IMR-90 (cell line): ENCODE results near the gene KDM2A. TPM values are rescaled to one million over a fixed set of nuclear protein-coding genes. Genes with fewer than 3 reads are reported as not detected.

Experiments
- ATAC-seq: fragments of 200-7000 bp; cut with Tn5 transposase; 2 replicates; pipeline ENCODE4 v1.9.1; 2020; ENCODE audit warnings: low read depth, mild to moderate bottlenecking, moderate library complexity
- BruUV-seq: library from RNA; stranded (reverse); fragments of 400-500 nt; replicated peaks from 2 replicates; lab custom pipeline; 2021; lab: Mats Ljungman, UMichigan
- CTCF ChIA-PET: fragments of 300-600 bp; formaldehyde crosslinking; extraction: SDS; loops from one replicate; lab custom pipeline; 2021; ENCODE audit warnings: antibody characterized with exemption; lab: Yijun Ruan, JAX
- POLR2A ChIA-PET: fragments of 300-600 bp; sonication (Branson Sonifier 250); formaldehyde crosslinking; loops from one replicate; lab custom pipeline; 2022; ENCODE audit warnings: antibody characterized with exemption; ENCODE audit not compliant: unreplicated experiment; lab: Charles Lee
- DNase-seq: peaks from one replicate; pipeline ENCODE4 v3.0.0; 2013
- H2AFZ ChIP-seq: replicated peaks from 2 replicates; pipeline ENCODE3; 2013; ENCODE audit warnings: low read length, mild to moderate bottlenecking; ENCODE audit not compliant: poor library complexity
- H2AK5ac ChIP-seq: 2 replicates; pipeline ENCODE4 v1.6.1; 2013; ENCODE audit warnings: low read depth, low read length, inconsistent platforms
- H2AK9ac ChIP-seq: replicated peaks from 2 replicates; pipeline ENCODE3; 2013; ENCODE audit warnings: mild to moderate bottlenecking, low read depth, low read length, moderate library complexity; ENCODE audit not compliant: poor library complexity
- H2BK120ac ChIP-seq: 2 replicates; pipeline ENCODE4 v1.6.1; 2013; ENCODE audit warnings: low read depth, low read length, inconsistent platforms
- H2BK15ac ChIP-seq: 3 replicates; pipeline ENCODE4 v1.6.1; 2013; ENCODE audit warnings: low read depth, low read length, inconsistent platforms
- H2BK20ac ChIP-seq: 2 replicates; pipeline ENCODE4 v1.6.1; 2013; ENCODE audit warnings: low read depth, mild to moderate bottlenecking, inconsistent platforms, low read length, moderate library complexity
- H2BK5ac ChIP-seq: 2 replicates; pipeline ENCODE4 v1.6.1; 2013; ENCODE audit warnings: mild to moderate bottlenecking, low read depth, low read length, inconsistent platforms; ENCODE audit not compliant: poor library complexity, severe bottlenecking
- H3K14ac ChIP-seq: replicated peaks from 2 replicates; pipeline ENCODE4 v1.6.1; 2013; ENCODE audit warnings: low read depth, low read length, inconsistent platforms
- H3K18ac ChIP-seq: 2 replicates; pipeline ENCODE4 v1.6.1; 2013; ENCODE audit warnings: low read depth, low read length, control low read depth
- H3K23ac ChIP-seq: 2 replicates; pipeline ENCODE4 v1.6.1; 2013; ENCODE audit warnings: low read depth, low read length, inconsistent platforms
- H3K27ac ChIP-seq: 2 replicates; pipeline ENCODE4 v1.5.1; 2013; ENCODE audit warnings: mild to moderate bottlenecking, control low read depth, low read length; ENCODE audit not compliant: insufficient read depth
- H3K27me3 ChIP-seq: 2 replicates; pipeline ENCODE4 v1.6.1; 2013; ENCODE audit warnings: low read length; ENCODE audit not compliant: control insufficient read depth, insufficient read depth
- H3K36me3 ChIP-seq: 2 replicates; pipeline ENCODE4 v1.6.1; 2013; ENCODE audit warnings: low read length, mixed read lengths; ENCODE audit not compliant: control insufficient read depth, insufficient read depth
- H3K4ac ChIP-seq: 2 replicates; pipeline ENCODE4 v1.6.1; 2013; ENCODE audit warnings: low read depth, low read length, inconsistent platforms
- H3K4me1 ChIP-seq: 2 replicates; pipeline ENCODE4 v1.6.1; 2013; ENCODE audit warnings: low read length, mixed read lengths; ENCODE audit not compliant: control insufficient read depth, insufficient read depth
- H3K4me2 ChIP-seq: 2 replicates; pipeline ENCODE4 v1.6.1; 2013; ENCODE audit warnings: low read depth, mild to moderate bottlenecking, control low read depth, low read length, moderate library complexity
- H3K4me3 ChIP-seq: 2 replicates; pipeline ENCODE4 v1.5.1; 2013; ENCODE audit warnings: low read depth, mild to moderate bottlenecking, control low read depth, low read length, moderate library complexity; ENCODE audit not compliant: insufficient read depth
- H3K56ac ChIP-seq: 2 replicates; pipeline ENCODE4 v1.6.1; 2013; ENCODE audit warnings: low read length, inconsistent platforms; ENCODE audit not compliant: insufficient read depth; ENCODE audit errors: extremely low read depth
- H3K79me1 ChIP-seq, 2 experiments: 2 replicates each; pipeline ENCODE4 v1.6.1; 2013; ENCODE audit warnings: low read length in 2 of 2, inconsistent platforms in 1 of 2, low read depth in 1 of 2
- H3K9ac ChIP-seq: 2 replicates; pipeline ENCODE4 v1.6.1; 2013; ENCODE audit warnings: low read depth, low read length, control low read depth
- H3K9me1 ChIP-seq: 2 replicates; pipeline ENCODE4 v1.6.1; 2013; ENCODE audit warnings: low read length, inconsistent platforms; ENCODE audit not compliant: insufficient read depth
- H3K9me3 ChIP-seq: 2 replicates; pipeline ENCODE4 v1.6.1; 2013; ENCODE audit warnings: low read length; ENCODE audit not compliant: control insufficient read depth, insufficient read depth
- H4K20me1 ChIP-seq: 2 replicates; pipeline ENCODE4 v1.6.1; 2013; ENCODE audit warnings: low read length, inconsistent platforms; ENCODE audit not compliant: insufficient read depth
- H4K5ac ChIP-seq: 2 replicates; pipeline ENCODE4 v1.6.1; 2013; ENCODE audit warnings: mild to moderate bottlenecking, low read depth, low read length, control low read depth
- H4K8ac ChIP-seq, 2 experiments: 2 replicates each; pipeline ENCODE4 v1.6.1; 2013; ENCODE audit warnings: low read depth in 2 of 2, low read length in 2 of 2, control low read depth in 1 of 2, inconsistent platforms in 1 of 2
- H4K91ac ChIP-seq: 2 replicates; pipeline ENCODE4 v1.6.1; 2013; ENCODE audit warnings: low read depth, low read length, inconsistent platforms; ENCODE audit not compliant: insufficient read depth
- CEBPB ChIP-seq: IDR thresholded peaks from 2 replicates; pipeline ENCODE4 v1.6.1; 2012; ENCODE audit warnings: low read depth, low read length, improper control_type of control experiment
- CTCF ChIP-seq: conservative IDR thresholded peaks from 2 replicates; pipeline ENCODE4 v1.5.1; 2012; ENCODE audit warnings: mild to moderate bottlenecking, low read depth, low read length, improper control_type of control experiment
- WGBS, 2 experiments: methylation state at CpG; one replicate each; pipeline versions ENCODE4 v1.1.5 to v1.1.7; 2013; ENCODE audit warnings: missing lambda C conversion rate in 2 of 2; ENCODE audit not compliant: insufficient read length in 1 of 2; ENCODE audit errors: extremely low coverage in 2 of 2; 5-methylcytosine and 5-hydroxymethylcytosine counted together
- dilution Hi-C: fragments of 300-500 bp; cut with HindIII; formaldehyde crosslinking; loops from one replicate; pipeline ENCODE4 v1.14.3; 2018; ENCODE audit warnings: low sequenced_read_pairs; ENCODE audit not compliant: unreplicated experiment
- in situ Hi-C: fragments of 300-500 bp; cut with MboI; formaldehyde crosslinking; loops from 3 replicates; pipeline ENCODE4 v1.14.3; 2019; ENCODE audit warnings: low sequenced_read_pairs, inconsistent platforms, mixed read lengths
- intact Hi-C: fragments of 100-400 bp; cut with micrococcal nuclease; formaldehyde crosslinking; loops from 2 replicates; pipeline ENCODE4 v1.10.0; 2022
- polyA plus RNA-seq, 3 experiments: library from polyadenylated mRNA; depleted of rRNA; stranded (reverse); fragments of >200 nt; gene quantifications; 2 replicates each; pipeline ENCODE4 v1.2.3, GENCODE V29; 2012; ENCODE audit warnings: low replicate concordance in 1 of 3
- total RNA-seq: library from RNA; depleted of rRNA; stranded (reverse); fragments of >200 nt; gene quantifications from 2 replicates; pipeline ENCODE4 v1.2.3, GENCODE V29; 2012

KDM2A gene
- total and polyA plus RNA-seq, 2 of the 4 experiments (the other 2 are of a cell fraction) = 26.7 to 42.6 TPM

- dilution Hi-C loops (no loop called here), in situ Hi-C loops (no loop called here), intact Hi-C loops (no loop called here)
- BruUV-seq = no TSS peak
- no peak overlapping the region for H3K4me2 ChIP-seq
- peaks cover under 1% of the 10 kb centered on the region; the same call in 1 of the 2 replicates for H3K36me3 ChIP-seq
- H3K23ac ChIP-seq = peak overlapping the region; percentile 41; the same call in 1 of the 2 replicates
- no peak overlapping the region for H2BK15ac ChIP-seq
- DNase-seq (no peak), ATAC-seq (no peak)
- H3K9ac ChIP-seq = no peak overlapping the region
- peak overlapping the region; percentile 22 for H4K5ac ChIP-seq
- H3K14ac ChIP-seq = no peak overlapping the region
- no peak overlapping the region for H2AK5ac ChIP-seq
- H3K27ac ChIP-seq = no peak overlapping the region
- no CpG with 5 or more reads among the region's 7 CpGs for WGBS, 2 experiments
- no peaks in the 10 kb centered on the region for H3K9me3 ChIP-seq
- no peak overlapping the region for H3K4me3 ChIP-seq
- ChIA-PET POLR2A (no interaction called here), CTCF (no interaction called here)
- H3K9me1 ChIP-seq = no peaks in the 10 kb centered on the region
- no peak overlapping the region for H3K56ac ChIP-seq
- peaks cover 21% of the 10 kb centered on the region for H4K20me1 ChIP-seq
- H4K91ac ChIP-seq = no peak overlapping the region; the same call in 1 of the 2 replicates
- H3K79me1 ChIP-seq = peaks cover 0 to under 1% of the 10 kb centered on the region in 2 experiments; a peak in 1 of 4 replicates
- no peak overlapping the region for H2AFZ ChIP-seq
- H2BK120ac ChIP-seq = no peak overlapping the region
- no peak overlapping the region for H2BK20ac ChIP-seq
- H3K4me1 ChIP-seq = peaks cover 6% of the 10 kb centered on the region
- no peak overlapping the region for H2AK9ac ChIP-seq
- no peak overlapping the region for H2BK5ac ChIP-seq
- no peaks in the 10 kb centered on the region for H3K27me3 ChIP-seq
- H3K18ac ChIP-seq = no peak overlapping the region
- no peak for TF ChIP-seq CTCF
- no peak for TF ChIP-seq CEBPB
- peak overlapping the region; percentile 23; the same call in 1 of the 2 replicates for H3K4ac ChIP-seq
- H4K8ac ChIP-seq = peak overlapping the region; percentile 25 to 28; a peak in 2 of 4 replicates
These were observed 1.9 kb upstream of the KDM2A start for GRCh38 chr11:67117176-67117575.
